Gastrocnemius medialis (tissue), 4 donors: ENCODE results near the gene SDF2. TPM values are rescaled to one million over a fixed set of nuclear protein-coding genes. Genes with fewer than 3 reads are reported as not detected.

Experiments
- ATAC-seq, 2 donors: fragments of 150-250 bp; one replicate each; pipeline ENCODE4 v1.9.1; 2016
- DNase-seq, 2 donors: peaks; one replicate each; pipeline ENCODE4 v3.0.0-alpha.2; 2019
- H3K27ac ChIP-seq, 4 donors: fragments of 200-600 bp; sonication (generic); 1 replicate in 1 of 4; 2 replicates in 3 of 4; pipeline ENCODE4 v1.5.1; 2016 to 2018; ENCODE audit warnings: mild to moderate bottlenecking in 2 of 4, moderate library complexity in 1 of 4
- H3K27me3 ChIP-seq, 3 donors: fragments of 200-600 bp; sonication (generic) in 2 of 3; 1 replicate in 1 of 3; 2 replicates in 2 of 3; pipeline versions ENCODE4 v1.5.1 to v1.6.0; 2016 to 2019; ENCODE audit warnings: mild to moderate bottlenecking in 1 of 3, moderate library complexity in 1 of 3
- H3K36me3 ChIP-seq, 2 donors: fragments of 200-600 bp; sonication (generic) in 1 of 2; one replicate each; pipeline ENCODE4 v1.5.1; 2017 to 2018
- H3K4me1 ChIP-seq, 2 donors: fragments of 200-600 bp; sonication (generic) in 1 of 2; one replicate each; pipeline ENCODE4 v1.5.1; 2016 to 2017; ENCODE audit warnings: mild to moderate bottlenecking in 2 of 2
- H3K4me3 ChIP-seq, 4 donors: fragments of 200-600 bp; sonication (generic) in 3 of 4; 1 replicate in 1 of 4; 2 replicates in 3 of 4; pipeline ENCODE4 v1.5.1; 2016 to 2019; ENCODE audit warnings: mild to moderate bottlenecking in 2 of 4
- H3K9me3 ChIP-seq, 3 donors: fragments of 200-600 bp; sonication (generic) in 2 of 3; 1 replicate in 1 of 3; 2 replicates in 2 of 3; pipeline ENCODE4 v1.5.1; 2016 to 2019
- POLR2A ChIP-seq, 2 donors: fragments of 450-650 bp; IDR thresholded peaks; one replicate each; pipeline ENCODE4 v1.6.1; 2017; ENCODE audit warnings: antibody characterized with exemption in 2 of 2, mild to moderate bottlenecking in 2 of 2, moderate library complexity in 2 of 2
- in situ Hi-C, 4 donors: fragments of 200-750 bp; cut with MboI; loops; one replicate each; pipeline versions ENCODE4 v1.15.0 to v1.8.0; 2017; ENCODE audit warnings: low sequenced_read_pairs in 4 of 4
- intact Hi-C: fragments of 100-400 bp; cut with DNase I; formaldehyde crosslinking; loops from one replicate; pipeline ENCODE4 v1.15.1; 2023; ENCODE audit warnings: low total_unique reads
- total RNA-seq, 4 donors: library from RNA; depleted of rRNA; stranded (reverse); fragments of >200 nt; gene quantifications; one replicate each; pipeline versions ENCODE4 v1.1.0 to v1.2.3, GENCODE V29; 2016
- TF ChIP-seq, protein P1 (sequence below), 5 experiments: fragments of 450-650 bp in 3 of 5; fragments of 200-600 bp in 2 of 5; sonication (generic) in 2 of 5; IDR thresholded peaks in 4 of 5; conservative IDR thresholded peaks in 1 of 5; 1 replicate in 4 of 5; 2 replicates in 1 of 5; pipeline ENCODE4 v1.5.1; 2016 to 2019; ENCODE audit warnings: antibody characterized with exemption in 5 of 5, mild to moderate bottlenecking in 3 of 5, moderate library complexity in 3 of 5

The SDF2 gene, protein sequence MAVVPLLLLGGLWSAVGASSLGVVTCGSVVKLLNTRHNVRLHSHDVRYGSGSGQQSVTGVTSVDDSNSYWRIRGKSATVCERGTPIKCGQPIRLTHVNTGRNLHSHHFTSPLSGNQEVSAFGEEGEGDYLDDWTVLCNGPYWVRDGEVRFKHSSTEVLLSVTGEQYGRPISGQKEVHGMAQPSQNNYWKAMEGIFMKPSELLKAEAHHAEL
- total RNA-seq: 10 to 100 TPM; 23.6 to 36.4 (median 28.4) TPM

DNA sequence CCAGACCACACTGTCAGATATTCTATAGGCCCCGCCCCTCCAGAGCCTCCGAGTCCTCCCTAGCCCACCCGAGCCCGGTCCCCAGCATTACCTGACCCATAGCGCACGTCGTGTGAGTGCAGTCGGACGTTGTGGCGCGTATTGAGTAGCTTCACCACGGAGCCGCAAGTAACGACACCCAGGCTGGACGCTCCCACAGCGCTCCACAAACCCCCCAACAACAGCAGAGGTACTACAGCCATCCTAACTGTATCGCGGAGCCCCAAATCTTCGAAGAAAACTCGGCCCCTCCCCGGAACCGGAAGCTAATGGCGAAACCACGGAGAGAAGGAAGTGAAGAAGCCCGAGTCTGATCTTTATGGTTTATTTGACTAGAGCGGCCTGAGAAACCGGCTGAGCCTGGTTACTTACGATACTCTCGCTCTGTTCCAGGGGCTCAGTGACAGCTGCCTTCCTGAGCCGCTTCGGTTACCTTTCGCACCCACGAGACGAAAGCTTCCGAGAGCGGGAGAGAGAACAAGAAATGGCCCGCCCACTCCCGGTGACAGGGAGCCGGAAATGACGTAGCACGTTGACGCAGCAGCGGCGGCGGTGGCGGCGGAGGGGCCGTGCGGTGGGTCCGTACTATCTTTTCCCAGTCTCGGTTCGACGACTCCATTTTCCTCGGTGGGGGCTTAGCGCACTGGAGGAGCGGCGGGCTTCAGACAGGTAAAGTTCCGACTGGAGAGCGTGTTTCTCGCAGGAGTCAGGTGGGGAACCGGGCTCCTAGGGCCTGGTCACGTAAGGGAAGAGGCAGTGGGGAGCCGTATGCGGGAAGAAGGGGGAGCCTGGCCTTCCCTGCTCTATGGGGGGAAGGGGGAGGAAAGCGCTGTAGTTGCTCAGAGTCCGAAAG, at the start of gene SDF2, which contains the start of gene SUPT6H:
TSS of gene SDF2 (minus strand) at position 272 of the 892 bp plus-strand sequence. CDS start at position 242, 30 bp downstream.
TSS of gene SUPT6H (plus strand) at position 571 of the 892 bp plus-strand sequence. CDS start 11,197 bp downstream, outside the sequence.
- in situ Hi-C loops (loop anchor here in 1 of 4 donors (25.0 kb wide), 1 partner anchor 100 kb away; the partner anchor contains the start of genes PIGS and UNC119), intact Hi-C loops (loop anchor here (1.0 kb wide), 1 partner anchor 17 kb away; the partner anchor contains the start of gene BLTP2)
- Histone ChIP-seq H3K4me3 (peak within 1 kb of the TSS; percentile 80 to 92 (median 82)), H3K9me3 (no peaks in the 10 kb centered on the region), H3K4me1 (peaks cover 33 to 38% of the 10 kb centered on the region in 2 donors), H3K36me3 (peaks cover 0 to 34% of the 10 kb centered on the region in 2 donors), H3K27me3 (no peaks in the 10 kb centered on the region), H3K27ac (peak within 1 kb of the TSS; percentile 90 to 96 (median 90))
- DNase-seq (peak; percentile 81 to 84), ATAC-seq (peak; percentile 94 to 96)
- TF ChIP-seq, protein P1, sequence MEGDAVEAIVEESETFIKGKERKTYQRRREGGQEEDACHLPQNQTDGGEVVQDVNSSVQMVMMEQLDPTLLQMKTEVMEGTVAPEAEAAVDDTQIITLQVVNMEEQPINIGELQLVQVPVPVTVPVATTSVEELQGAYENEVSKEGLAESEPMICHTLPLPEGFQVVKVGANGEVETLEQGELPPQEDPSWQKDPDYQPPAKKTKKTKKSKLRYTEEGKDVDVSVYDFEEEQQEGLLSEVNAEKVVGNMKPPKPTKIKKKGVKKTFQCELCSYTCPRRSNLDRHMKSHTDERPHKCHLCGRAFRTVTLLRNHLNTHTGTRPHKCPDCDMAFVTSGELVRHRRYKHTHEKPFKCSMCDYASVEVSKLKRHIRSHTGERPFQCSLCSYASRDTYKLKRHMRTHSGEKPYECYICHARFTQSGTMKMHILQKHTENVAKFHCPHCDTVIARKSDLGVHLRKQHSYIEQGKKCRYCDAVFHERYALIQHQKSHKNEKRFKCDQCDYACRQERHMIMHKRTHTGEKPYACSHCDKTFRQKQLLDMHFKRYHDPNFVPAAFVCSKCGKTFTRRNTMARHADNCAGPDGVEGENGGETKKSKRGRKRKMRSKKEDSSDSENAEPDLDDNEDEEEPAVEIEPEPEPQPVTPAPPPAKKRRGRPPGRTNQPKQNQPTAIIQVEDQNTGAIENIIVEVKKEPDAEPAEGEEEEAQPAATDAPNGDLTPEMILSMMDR (IDR thresholded peaks at IDR 0.05 in 4 of 5, conservative IDR thresholded peaks at IDR 0.05 in 1 of 5): no peak
- peak; percentile 92 to 97 for TF ChIP-seq POLR2A (IDR thresholded peaks at IDR 0.05)

DNA sequence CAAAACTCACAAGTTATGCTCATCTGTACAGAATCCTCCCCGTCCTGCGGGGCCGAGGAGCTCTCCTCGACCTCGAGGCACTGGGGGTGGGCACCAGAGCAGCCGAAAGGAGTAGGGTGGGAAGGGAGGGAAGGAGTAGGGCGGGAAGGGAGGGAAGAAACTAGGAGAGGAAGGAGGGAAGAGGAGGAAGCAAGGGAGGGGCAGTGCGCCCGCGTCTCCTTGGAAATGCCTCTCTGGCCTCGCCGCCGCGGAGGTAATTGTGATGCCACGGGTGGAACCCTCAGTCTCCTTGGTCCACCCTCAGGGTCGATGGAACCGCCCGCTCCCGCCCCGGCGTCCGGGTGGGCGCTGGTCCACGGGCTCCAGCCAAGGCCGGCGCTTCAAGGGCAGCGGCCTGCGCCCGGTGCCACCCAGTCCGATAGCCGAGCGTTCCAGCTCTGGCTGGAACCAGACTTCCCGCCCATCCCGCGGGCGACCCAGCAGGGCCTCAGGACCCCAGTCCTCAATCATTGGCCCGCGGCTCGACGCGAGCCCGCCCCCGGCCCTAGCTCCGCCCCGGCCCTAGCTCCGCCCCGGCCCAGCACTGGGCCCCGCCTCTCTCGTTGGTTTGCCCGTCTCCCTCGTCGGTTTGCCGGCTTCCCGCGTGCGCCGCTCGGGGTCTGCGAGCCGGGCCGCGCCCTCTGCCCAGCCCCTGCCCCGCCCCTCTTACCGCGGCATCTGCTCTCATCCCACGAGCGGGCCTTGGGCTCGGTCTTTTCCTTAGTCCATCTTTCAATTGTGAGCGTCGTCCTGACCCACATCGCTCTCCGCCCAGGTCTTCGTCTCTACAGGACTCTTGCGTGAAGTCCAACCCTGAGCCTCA, 49.4 kb upstream of the SDF2 start:
- peaks cover 4 to 6% of the 10 kb centered on the region in 2 donors for H3K4me1 ChIP-seq
- in situ Hi-C loops (no loop called here), intact Hi-C loops (no loop called here)
- H3K4me3 ChIP-seq: peak overlapping the region; percentile 67 to 89 (median 81)
- H3K36me3 ChIP-seq: no peaks in the 10 kb centered on the region
- peak; percentile 65 to 76 for DNase-seq
- H3K27ac ChIP-seq: peak overlapping the region; percentile 77 to 84 (median 80)
- peaks cover 0 to 2% (median 0%) of the 10 kb centered on the region in 3 donors for H3K27me3 ChIP-seq
- peak; percentile 87 to 88 for ATAC-seq
- TF ChIP-seq, protein P1 (IDR thresholded peaks at IDR 0.05 in 4 of 5, conservative IDR thresholded peaks at IDR 0.05 in 1 of 5): no peak
- TF ChIP-seq POLR2A (IDR thresholded peaks at IDR 0.05): peak; percentile 43 to 55
- no peaks in the 10 kb centered on the region for H3K9me3 ChIP-seq

DNA sequence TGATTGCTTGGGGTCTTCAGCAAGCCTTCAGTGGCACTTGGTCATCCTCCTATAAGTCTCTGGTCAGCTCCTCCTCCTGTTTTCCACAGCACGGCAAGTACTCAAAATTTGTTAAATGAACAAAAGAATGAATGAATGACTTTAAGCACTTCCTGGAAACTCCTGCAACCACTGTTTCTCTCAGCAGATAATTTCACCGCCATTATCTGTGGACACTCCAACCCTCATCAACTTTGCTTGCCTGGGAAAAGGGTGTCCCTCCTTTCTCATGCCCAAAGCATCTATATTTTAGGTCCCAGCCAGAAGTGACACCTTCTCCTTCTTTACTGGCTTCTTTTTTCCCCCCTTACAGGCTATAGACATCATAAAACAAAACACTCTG, 45.6 kb upstream of the SDF2 start:
- Histone ChIP-seq H3K36me3 (peaks cover 0 to 26% of the 10 kb centered on the region in 2 donors), H3K4me1 (peaks cover 2 to 6% of the 10 kb centered on the region in 2 donors), H3K27me3 (no peaks in the 10 kb centered on the region), H3K27ac (no peak overlapping the region), H3K4me3 (no peak overlapping the region), H3K9me3 (no peaks in the 10 kb centered on the region)
- intact Hi-C loops (no loop called here), in situ Hi-C loops (no loop called here)
- ATAC-seq (no peak), DNase-seq (no peak)
- TF ChIP-seq POLR2A (IDR thresholded peaks at IDR 0.05): no peak
- TF ChIP-seq, protein P1 (IDR thresholded peaks at IDR 0.05 in 4 of 5, conservative IDR thresholded peaks at IDR 0.05 in 1 of 5): no peak
